ENCODE results near the gene NLK. TPM values are rescaled to one million over a fixed set of nuclear protein-coding genes. Genes with fewer than 3 reads are reported as not detected.

The NLK gene
- total RNA-seq, 1 experiment from 2014 or later, result 40.3 TPM

DNA sequence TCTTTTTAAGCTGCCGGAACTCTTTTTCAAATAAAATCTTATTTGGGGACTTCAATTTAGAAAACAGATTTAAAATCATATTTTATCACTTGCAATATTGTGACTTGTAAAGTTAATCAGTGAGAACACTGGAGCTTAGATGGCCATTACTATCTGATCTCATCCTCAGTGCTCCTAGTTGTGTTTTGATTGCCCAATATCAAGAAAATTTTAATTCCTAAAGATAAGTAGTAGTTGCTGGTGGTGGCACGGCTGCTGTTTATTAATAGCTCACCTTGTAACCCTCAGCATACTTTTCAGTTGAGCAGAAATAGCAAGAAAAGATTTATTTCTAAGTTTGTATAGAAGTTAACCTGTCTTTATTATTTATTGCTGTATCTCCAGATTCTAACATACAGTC is 124.0 kb downstream of the NLK start:
- TF ChIP-seq ZNF396 (CRISPR knock-in tag; IDR thresholded peaks at IDR 0.05; ENCODE audit: borderline replicate concordance), result no peak
- peaks cover 29% of the 10 kb centered on the region for H3K4me1 Mint-ChIP-seq
- H3K27ac Mint-ChIP-seq, result no peak overlapping the region; the same call in 1 of the 2 replicates
- no peak overlapping the region for H3K4me3 Mint-ChIP-seq
- H3K36me3 Mint-ChIP-seq, result peaks cover 26% of the 10 kb centered on the region
- ATAC-seq (no peak), DNase-seq (ENCODE audit: low spot score) (no peak)
- peaks cover 3% of the 10 kb centered on the region; the same call in 1 of the 2 replicates for H3K9me3 Mint-ChIP-seq
- CTCF ChIA-PET, result interaction anchor here (0.6 kb wide), 1 partner anchor 275 kb away, joined by 3 read pairs; no protein-coding TSS in a partner anchor
- POLR2A ChIA-PET, result no interaction called here
- H3K27me3 Mint-ChIP-seq (ENCODE audit: low read depth), result no peaks in the 10 kb centered on the region

DNA sequence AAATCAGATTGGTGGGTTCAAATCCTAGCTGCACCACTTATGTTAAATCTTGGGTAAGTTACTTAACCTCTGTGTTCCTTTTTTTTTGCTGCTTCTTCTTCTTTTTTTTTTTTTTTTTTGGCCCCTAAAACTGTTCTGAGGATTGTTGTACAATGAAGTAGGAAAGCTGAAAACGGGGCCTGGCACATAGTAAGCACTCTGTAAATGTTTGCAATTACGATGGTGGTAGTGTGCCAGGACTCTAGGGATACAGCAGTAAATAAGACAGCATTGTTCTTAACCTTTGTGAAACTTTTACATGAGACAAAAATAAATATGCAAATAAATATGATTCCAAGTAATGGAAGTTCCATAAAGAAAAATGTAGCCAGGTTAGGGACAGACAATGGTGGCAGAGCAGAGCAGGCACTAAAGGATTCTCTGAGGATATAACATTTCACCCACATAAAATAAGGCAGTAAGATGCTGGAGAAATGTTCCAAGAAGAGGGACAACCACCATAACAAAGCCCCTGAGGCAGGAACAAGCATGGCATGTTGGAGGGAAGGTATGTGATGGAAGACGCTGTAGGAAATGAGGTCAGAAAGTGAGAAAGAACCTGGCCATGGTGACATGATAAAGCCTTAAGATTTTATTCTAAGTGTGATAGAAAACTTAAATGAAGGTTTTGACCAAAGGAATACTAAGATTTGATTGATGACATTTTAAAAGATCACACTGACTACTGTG is 127.3 kb downstream of the NLK start:
- CTCF ChIA-PET, result interaction anchor here (0.7 to 1.5 kb wide), 2 partner anchors 81 to 128 kb away, joined by 3 to 4 read pairs; no protein-coding TSS in a partner anchor
- H3K9me3 Mint-ChIP-seq, result no peaks in the 10 kb centered on the region
- H3K36me3 Mint-ChIP-seq, result peaks cover 29% of the 10 kb centered on the region
- no peak overlapping the region for H3K4me3 Mint-ChIP-seq
- no peak for TF ChIP-seq SP1 (CRISPR knock-in tag; conservative IDR thresholded peaks at IDR 0.05)
- no peak for TF ChIP-seq TEAD4 (CRISPR knock-in tag; IDR thresholded peaks at IDR 0.05)
- TF ChIP-seq, protein P1, sequence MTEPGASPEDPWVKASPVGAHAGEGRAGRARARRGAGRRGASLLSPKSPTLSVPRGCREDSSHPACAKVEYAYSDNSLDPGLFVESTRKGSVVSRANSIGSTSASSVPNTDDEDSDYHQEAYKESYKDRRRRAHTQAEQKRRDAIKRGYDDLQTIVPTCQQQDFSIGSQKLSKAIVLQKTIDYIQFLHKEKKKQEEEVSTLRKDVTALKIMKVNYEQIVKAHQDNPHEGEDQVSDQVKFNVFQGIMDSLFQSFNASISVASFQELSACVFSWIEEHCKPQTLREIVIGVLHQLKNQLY (CRISPR knock-in tag; IDR thresholded peaks at IDR 0.05), result no peak
- TF ChIP-seq GABPB1 (CRISPR knock-in tag; IDR thresholded peaks at IDR 0.05), result no peak
- TF ChIP-seq, protein P2, sequence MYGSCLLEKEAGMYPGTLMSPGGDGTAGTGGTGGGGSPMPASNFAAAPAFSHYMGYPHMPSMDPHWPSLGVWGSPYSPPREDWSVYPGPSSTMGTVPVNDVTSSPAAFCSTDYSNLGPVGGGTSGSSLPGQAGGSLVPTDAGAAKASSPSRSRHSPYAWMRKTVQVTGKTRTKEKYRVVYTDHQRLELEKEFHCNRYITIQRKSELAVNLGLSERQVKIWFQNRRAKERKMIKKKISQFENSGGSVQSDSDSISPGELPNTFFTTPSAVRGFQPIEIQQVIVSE (CRISPR knock-in tag; IDR thresholded peaks at IDR 0.05; ENCODE audit: borderline replicate concordance), result no peak
- TF ChIP-seq, protein P3, sequence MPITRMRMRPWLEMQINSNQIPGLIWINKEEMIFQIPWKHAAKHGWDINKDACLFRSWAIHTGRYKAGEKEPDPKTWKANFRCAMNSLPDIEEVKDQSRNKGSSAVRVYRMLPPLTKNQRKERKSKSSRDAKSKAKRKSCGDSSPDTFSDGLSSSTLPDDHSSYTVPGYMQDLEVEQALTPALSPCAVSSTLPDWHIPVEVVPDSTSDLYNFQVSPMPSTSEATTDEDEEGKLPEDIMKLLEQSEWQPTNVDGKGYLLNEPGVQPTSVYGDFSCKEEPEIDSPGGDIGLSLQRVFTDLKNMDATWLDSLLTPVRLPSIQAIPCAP (CRISPR knock-in tag; IDR thresholded peaks at IDR 0.05), result no peak
- no peak for TF ChIP-seq SMAD3 (CRISPR knock-in tag; IDR thresholded peaks at IDR 0.05; ENCODE audit: borderline replicate concordance)
- no peak for TF ChIP-seq CREM (CRISPR knock-in tag; IDR thresholded peaks at IDR 0.05)
- TF ChIP-seq IRF2 (CRISPR knock-in tag; IDR thresholded peaks at IDR 0.05; ENCODE audit: borderline replicate concordance, low read depth), result no peak
- TF ChIP-seq, protein P4, sequence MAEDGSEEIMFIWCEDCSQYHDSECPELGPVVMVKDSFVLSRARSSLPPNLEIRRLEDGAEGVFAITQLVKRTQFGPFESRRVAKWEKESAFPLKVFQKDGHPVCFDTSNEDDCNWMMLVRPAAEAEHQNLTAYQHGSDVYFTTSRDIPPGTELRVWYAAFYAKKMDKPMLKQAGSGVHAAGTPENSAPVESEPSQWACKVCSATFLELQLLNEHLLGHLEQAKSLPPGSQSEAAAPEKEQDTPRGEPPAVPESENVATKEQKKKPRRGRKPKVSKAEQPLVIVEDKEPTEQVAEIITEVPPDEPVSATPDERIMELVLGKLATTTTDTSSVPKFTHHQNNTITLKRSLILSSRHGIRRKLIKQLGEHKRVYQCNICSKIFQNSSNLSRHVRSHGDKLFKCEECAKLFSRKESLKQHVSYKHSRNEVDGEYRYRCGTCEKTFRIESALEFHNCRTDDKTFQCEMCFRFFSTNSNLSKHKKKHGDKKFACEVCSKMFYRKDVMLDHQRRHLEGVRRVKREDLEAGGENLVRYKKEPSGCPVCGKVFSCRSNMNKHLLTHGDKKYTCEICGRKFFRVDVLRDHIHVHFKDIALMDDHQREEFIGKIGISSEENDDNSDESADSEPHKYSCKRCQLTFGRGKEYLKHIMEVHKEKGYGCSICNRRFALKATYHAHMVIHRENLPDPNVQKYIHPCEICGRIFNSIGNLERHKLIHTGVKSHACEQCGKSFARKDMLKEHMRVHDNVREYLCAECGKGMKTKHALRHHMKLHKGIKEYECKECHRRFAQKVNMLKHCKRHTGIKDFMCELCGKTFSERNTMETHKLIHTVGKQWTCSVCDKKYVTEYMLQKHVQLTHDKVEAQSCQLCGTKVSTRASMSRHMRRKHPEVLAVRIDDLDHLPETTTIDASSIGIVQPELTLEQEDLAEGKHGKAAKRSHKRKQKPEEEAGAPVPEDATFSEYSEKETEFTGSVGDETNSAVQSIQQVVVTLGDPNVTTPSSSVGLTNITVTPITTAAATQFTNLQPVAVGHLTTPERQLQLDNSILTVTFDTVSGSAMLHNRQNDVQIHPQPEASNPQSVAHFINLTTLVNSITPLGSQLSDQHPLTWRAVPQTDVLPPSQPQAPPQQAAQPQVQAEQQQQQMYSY (CRISPR knock-in tag; IDR thresholded peaks at IDR 0.05), result no peak
- TF ChIP-seq JAZF1 (CRISPR knock-in tag; IDR thresholded peaks at IDR 0.05), result no peak
- TF ChIP-seq NFE2L1 (CRISPR knock-in tag; IDR thresholded peaks at IDR 0.05), result no peak
- TF ChIP-seq, protein P5, sequence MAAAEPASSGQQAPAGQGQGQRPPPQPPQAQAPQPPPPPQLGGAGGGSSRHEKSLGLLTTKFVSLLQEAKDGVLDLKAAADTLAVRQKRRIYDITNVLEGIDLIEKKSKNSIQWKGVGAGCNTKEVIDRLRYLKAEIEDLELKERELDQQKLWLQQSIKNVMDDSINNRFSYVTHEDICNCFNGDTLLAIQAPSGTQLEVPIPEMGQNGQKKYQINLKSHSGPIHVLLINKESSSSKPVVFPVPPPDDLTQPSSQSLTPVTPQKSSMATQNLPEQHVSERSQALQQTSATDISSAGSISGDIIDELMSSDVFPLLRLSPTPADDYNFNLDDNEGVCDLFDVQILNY (CRISPR knock-in tag; IDR thresholded peaks at IDR 0.05), result no peak
- no peak for TF ChIP-seq ZNF423 (CRISPR knock-in tag; IDR thresholded peaks at IDR 0.05)
- no peak for TF ChIP-seq ZNF317 (CRISPR knock-in tag; IDR thresholded peaks at IDR 0.05; ENCODE audit: borderline replicate concordance, low read depth)
- TF ChIP-seq RORB (CRISPR knock-in tag; IDR thresholded peaks at IDR 0.05), result no peak
- no peak for TF ChIP-seq OVOL2 (CRISPR knock-in tag; IDR thresholded peaks at IDR 0.05; ENCODE audit: borderline replicate concordance)
- no peak for TF ChIP-seq PRRX2 (CRISPR knock-in tag; IDR thresholded peaks at IDR 0.05)
- no peak for TF ChIP-seq ELF4 (CRISPR knock-in tag; IDR thresholded peaks at IDR 0.05; ENCODE audit: low read depth)
- DNase-seq (ENCODE audit: low spot score) (no peak), ATAC-seq (no peak)
- peak overlapping the region; percentile 83; the same call in 1 of the 2 replicates for H3K27ac Mint-ChIP-seq
- peaks cover 45% of the 10 kb centered on the region for H3K4me1 Mint-ChIP-seq
- H3K27me3 Mint-ChIP-seq (ENCODE audit: low read depth), result no peaks in the 10 kb centered on the region
- POLR2A ChIA-PET, result no interaction called here
